Right kidney (tissue), 1 donor: ENCODE measurements around the gene PAX7.
A peak's percentile ranks its signal among the peaks of the same experiment; 100 is the strongest.

Experiments
- DNase-seq: peaks from one replicate; pipeline ENCODE4 v3.0.0-alpha.2; 2016

Gene PAX7

GRCh38 chr1:18703041-18703621, 72.5 kb downstream of the PAX7 start:
- no peak for DNase-seq

- no peak for DNase-seq
Observed at GRCh38 chr1:18705811-18706210, 75.2 kb downstream of the PAX7 start.

GRCh38 chr1:18707696-18708257, 77.1 kb downstream of the PAX7 start:
- DNase-seq = no peak

DNA sequence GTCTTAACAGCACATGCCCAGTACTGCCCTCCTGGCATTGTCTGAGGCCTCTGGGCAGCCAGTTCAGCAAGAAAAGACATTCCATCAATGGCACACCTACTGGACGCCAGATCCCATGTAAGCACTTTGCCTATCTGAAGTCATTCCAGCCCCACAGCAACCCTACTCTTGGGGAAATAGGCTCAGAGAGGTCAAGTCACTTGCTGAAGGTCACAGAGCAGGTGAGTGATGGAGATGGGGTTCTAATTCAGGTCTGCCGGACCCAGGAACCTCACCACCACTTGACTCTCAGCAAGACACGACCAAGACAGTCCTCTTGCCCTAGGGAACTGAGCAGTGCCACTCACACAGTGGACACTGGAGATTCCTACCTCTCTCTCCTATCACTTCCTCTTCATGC, 79.4 kb downstream of the PAX7 start:
- no peak for DNase-seq

GRCh38 chr1:18711003-18711402, 80.4 kb downstream of the PAX7 start:
- no peak for DNase-seq

DNA sequence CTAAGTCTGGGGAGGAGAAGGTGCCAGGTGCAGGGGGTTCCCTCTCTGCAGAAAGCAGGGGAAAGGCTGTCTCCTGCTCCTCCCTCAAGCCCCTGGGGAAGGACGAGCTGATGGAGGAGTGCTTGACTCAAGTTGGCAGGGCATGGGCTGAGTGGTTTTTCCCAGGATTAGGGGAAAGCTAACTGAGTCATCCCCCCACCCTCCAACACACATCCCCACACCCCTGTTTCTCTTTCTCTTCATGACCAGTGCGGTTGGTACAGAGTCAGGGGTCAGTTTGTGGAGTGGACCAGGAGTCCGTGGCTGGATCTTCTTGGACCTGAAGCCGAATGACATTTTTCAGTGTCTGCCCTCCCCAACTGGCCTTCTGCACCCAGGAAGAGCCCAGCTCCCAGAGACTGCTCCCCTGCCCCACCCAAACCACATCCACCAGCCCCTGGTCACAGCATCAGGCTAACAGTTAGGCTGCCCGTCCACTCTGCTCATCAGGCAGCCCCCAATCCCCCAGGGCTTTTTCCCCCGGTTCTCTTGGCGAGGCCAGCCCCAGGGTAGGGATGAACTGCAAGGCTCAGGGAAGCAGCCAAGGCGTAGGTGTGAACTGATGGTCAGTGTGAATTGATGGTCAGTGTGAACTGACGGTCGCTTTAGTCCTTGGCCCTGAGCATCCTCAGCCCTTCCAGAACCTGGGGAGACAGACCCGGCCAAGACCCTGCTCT, 81.0 kb downstream of the PAX7 start:
- no peak for DNase-seq

- no peak for DNase-seq
Observed at GRCh38 chr1:18712252-18712600, 81.6 kb downstream of the PAX7 start.

GRCh38 chr1:18714404-18715175, 83.9 kb downstream of the PAX7 start:
- no peak for DNase-seq

GRCh38 chr1:18716112-18716784, 85.6 kb downstream of the PAX7 start:
- DNase-seq = no peak

DNA sequence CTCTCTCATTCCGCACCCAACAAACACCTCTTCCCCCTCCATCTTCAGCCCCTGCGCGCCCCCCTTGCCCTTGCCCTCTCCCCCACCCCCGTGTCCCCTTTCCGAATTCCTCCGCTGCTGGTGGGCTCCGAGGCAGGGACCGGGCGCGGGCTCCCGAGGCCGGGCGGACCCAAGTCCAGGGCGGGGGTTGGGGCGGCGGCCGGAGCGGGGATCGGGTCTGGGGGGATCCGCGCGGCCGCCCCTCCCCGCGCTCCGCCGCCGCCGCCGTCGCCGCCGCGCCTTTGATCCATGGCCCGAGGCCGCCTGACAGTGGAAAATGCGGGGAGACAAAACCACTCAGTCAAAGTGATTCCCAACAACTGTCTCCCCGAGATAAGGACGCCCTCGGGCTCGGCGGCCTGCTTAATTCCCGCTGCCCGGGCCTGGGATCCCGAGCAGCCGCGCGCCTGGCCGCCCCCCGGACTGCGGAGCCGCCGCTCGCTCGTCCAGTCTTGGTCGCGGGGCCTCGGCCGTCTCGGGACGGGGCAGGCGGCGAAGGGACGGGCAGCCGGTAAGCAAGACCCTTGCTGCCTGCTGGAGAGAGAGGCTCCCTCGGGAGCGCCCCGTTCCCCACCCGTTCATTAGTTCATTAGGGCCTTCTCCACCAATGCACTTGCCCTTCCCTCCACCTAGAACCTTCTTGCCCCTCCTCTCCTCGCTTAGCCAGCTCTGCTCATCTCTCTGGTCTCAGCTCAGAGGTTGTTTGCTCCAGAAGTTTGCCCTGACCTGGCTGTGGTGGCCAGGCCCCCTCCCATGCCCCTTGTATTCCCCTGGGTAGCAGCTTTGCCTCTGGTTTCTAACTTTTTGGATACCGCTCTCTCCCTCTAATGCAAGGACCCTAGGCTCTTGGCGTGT, 86.4 kb downstream of the PAX7 start:
- peak; percentile 58 for DNase-seq

GRCh38 chr1:18719786-18720451, 89.3 kb downstream of the PAX7 start:
- no peak for DNase-seq

- no peak for DNase-seq
Observed at GRCh38 chr1:18721041-18721440, 90.4 kb downstream of the PAX7 start.

- no peak for DNase-seq
Observed at GRCh38 chr1:18721776-18722175, 91.1 kb downstream of the PAX7 start.

GRCh38 chr1:18722270-18722669, 91.6 kb downstream of the PAX7 start:
- DNase-seq = no peak

DNA sequence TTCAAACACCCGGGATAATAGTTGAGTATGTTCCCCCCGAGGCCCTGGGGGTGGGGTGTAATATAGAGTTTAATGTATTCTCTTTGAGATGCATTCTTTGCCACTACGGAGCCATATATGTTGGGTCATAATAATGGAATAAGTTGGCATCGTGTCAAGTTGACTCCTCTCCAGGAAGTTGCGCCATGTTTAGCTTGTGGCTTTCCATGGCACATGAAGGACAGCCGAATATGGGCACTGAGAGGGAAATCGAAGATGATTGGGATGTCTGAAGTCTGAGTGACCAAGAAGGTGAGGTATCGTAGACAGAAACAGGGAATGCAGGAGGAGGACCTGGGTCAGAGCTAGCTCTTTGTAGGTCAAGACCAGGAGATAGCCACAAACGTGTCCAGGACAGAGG, 92.6 kb downstream of the PAX7 start:
- DNase-seq = no peak

DNA sequence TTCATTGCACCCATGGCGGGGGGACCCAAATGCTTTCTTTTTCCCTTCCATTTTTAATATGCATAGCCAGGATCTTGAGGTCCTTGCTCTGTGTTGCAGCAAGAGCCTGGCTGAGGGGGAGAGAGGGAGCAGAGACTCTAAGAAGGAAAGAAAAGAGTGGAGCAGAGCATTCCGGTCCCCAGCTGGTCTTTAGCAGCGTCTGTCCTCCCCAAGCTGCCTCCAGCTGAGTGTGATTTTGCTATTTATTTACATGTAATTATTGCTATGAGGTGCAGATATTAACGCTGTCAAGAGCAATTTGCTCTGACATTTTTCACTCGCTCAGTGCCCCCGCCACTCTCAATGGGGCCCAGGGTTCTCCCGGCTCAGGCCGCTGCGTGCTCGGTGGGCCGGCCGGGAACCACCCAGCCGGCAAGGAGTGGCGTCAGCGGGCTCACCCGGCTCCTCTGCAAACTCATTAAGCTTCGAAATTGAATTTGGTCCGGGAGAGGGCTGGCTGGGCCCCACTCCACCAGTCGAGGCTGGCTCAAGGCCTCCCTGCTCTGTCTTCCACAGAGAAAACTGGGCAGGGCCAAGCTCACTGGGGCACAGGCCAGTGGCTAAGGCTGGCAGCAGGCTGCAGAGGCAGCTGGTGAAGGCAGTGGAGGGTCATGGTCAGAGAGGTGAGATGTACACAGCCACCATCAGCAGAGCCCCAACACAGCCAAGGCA, 93.2 kb downstream of the PAX7 start:
- DNase-seq = peak; percentile 56

DNA sequence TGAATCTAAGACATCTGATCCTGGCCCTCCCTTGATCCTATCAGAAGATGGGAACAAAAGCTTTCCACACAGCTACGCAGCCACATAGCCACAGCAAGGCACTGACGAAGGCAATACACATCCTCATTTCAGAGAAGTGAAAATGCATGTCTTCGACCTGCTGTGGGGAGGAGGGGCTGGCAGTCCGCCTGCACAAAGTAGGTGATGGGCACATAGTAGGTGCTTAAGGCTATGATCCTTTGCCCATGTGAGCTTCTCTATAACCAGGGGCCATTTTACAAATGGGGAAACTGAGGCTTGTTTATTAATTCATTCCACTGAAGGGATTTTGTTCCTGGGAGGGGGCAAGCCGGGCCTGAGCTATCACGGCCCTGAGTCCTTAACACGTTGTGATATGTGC, 94.2 kb downstream of the PAX7 start:
- DNase-seq = no peak

GRCh38 chr1:18725231-18725895, 94.7 kb downstream of the PAX7 start:
- DNase-seq = no peak

GRCh38 chr1:18726368-18726767, 95.7 kb downstream of the PAX7 start:
- no peak for DNase-seq

DNA sequence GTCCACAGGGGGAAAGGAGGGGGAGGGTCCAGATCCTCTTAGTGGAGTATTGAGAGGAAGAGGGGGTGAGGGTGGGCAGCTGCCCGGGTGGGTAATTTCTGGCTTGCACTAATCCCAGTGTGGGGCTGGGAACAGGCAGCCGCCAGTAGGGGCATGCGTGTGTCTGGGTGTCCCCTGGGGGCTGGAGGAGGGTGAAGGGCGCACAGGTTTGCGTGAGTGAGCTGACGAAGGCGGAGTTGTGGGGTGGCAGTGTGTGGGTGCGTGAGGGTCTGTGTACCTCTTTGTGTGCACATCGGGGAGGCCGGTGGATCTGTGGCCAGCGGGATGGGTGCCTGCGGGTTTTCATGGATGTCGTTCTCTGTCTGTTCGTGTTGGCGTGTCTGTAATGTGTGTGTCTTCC, 97.3 kb downstream of the PAX7 start:
- no peak for DNase-seq
